Measurements from ENCODE around the gene CLCN4.

Gene CLCN4

DNA sequence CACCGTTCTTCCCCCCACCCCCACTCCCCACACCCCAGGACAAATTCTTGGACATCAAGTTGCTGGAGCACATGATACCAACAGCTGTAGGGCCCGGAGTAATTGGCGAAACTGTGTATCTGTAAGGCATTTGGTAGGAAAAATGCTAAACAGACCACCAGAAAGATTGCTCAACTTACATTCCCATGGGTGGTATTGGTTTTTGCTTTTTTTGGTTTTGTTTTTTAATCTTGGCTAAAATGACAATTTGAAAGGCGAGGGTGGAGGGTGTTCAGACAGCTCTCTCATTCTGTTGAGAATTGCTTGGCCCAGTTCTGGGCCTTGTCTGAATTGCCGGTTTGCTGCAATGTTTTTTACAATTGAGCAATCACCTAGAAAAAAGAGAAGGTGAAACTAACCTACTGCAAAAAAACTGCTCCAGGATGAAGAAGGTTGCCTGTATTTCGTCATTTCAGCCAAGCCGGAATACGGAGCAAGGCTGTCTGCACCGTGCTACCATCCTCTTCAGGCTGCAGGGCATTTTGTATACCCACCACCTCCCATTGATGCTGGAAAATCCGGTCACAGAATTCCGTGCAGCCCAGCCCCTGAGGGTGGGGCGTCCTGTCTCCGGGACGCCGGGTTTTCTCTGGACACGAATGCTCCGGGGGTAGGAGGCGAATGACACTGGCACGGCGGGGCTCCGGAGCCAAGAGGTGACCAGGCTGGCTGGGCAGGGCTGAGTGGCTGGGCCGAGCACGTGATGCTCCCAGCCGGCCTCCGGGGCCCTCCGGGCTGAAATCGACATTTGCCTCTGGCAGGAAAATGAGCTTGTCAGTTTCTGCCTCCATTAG is at the start of gene CLCN4:
TSS of gene CLCN4 (plus strand) at position 777 of the 833 bp plus-strand sequence. CDS start 28,058 bp downstream, outside the sequence.
- no peak for DNase-seq

DNA sequence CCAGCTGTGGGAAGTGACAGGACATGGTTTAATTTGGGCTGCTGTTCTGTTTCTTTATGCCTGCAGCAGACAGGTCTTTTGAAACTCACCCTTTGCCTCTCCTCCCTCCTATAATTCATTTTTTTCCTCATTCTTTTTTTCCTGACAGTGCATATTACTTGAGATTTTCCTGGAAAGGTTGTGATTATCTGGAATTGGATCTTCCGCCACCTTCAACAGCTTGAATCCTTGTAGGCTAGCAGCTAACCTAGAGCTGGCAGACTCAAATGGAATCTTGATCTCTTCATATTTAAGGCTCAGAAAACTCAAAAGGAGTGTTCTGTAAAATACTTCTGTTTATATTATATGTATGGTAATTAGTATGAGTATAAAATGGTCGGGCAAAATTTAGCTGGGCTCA is 49.3 kb upstream of the CLCN4 start:
- DNase-seq: no peak

DNA sequence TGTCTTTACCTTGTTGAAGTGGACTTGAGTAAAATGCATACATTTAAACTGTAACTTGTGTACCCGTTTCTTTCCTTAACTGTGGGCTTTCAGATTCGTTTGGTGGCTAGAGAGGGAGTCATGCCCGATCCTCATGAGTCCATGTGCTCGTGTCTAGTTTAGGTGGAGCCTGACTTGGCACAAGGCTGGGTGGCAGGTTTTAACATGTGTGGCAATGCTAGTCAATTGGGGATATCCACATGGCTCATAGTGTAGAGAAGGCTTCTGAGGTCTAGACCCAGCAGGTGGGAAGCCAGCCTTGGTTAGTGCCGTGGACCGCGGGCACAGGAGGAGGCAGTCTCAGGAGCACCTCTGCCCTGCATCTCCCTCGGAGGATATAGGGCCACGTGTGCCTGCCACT is 48.5 kb upstream of the CLCN4 start:
- no peak for DNase-seq

DNA sequence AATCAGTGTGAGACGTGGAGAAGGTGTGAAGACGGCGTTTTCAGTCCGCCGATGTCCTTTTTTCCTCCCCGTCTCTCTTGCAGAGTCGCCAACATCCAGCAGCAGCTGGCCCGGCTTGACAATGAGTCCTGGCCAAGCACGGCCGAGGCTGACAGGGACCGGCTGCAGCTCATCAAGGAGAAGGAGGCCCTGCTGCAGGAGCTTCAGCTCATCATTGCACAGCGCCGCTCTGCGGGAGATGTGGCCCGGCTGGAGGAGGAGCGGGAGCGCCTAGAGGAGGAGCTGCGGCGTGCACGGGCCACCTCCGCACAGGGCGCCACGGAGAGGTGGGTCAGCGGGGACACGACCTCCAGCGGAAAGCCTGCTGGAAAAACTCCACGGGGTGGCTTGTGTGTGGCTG is 47.1 kb upstream of the CLCN4 start:
- no peak for DNase-seq

DNA sequence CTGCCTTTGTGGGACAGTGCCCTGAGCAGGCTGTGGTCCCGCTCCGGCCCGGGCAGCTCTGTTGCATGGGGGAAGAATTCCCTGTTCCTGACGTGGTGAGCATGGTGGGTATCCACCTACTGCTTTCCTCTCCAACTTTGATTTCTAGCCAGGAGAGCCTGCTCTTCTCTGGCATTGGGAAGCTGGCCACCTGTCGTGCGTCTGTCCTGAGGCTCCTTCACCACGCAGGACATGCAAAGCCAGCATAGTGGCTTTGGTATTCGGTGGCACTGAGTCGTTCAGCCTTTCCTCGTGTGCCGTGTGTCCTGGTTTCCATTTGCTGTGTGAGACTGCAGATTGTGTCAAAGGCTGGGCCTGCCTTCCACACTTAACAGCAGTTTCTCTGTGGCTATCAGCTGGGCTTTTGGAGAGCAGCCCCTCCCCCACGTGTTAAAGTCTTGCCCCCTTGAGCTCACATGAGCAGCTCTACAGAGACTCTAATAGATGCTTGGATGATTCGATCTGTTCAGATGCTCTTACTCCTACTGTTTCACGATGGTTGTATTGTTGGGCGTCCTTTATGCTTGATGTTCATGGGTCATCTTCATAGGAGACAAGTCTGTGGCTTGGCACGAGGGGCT is 46.3 kb upstream of the CLCN4 start:
- DNase-seq: no peak

DNA sequence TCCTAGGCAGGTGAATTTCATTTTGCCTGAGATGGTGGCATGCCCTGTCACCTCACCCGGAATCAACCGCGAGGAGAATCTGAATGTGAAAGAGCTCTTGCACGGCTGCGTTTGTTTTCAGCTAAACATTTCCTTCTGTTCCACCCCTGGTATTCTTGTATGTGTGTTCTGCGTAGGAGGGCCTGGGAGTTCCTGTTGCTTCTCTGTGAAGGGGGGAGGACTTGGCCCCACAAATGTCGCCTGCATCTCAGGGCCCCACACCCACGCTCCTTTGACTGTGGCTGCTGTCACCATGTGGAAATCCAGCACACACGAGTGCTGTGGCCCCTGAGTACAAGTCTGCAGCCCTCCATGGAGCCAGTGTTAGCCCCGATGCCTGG is 45.8 kb upstream of the CLCN4 start:
- no peak for DNase-seq

DNA sequence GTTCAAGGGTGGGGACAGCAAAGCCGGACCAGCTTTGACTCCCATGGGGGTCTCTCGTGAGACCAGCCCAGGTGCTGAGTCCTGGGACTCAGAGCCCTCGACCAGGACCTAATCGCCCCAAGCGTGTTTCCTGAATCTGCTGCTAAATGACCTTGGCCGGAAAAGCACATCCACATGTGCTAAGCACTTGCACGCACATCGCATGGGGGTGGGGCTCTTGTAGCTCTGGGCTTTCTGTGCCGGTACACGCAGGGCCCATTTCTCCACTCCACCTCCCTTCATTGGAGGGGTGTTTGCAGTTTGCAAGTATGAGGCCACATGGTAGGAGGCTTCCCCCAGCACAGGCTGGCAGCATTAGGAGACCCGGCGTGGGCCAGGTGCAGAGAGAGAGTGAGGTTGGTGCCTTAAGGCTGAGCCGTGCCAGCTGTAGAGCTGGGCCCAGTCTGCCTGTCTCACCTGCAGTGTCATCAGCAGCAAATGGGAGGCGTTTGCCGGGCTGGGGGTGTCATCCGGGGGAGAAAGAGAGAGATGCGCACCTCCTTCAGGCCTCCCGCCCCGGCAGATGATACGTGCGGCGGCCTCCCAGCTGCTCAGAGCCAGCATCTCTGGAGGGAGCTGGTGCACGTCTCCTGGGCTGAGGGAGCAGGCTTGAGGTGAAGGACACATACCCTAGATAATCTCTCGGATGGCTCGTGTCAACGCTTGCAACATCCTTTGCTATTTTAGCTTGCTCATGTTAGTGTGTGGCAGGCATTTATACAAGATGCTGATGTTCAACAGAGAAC is 45.2 kb upstream of the CLCN4 start:
- DNase-seq: no peak

DNA sequence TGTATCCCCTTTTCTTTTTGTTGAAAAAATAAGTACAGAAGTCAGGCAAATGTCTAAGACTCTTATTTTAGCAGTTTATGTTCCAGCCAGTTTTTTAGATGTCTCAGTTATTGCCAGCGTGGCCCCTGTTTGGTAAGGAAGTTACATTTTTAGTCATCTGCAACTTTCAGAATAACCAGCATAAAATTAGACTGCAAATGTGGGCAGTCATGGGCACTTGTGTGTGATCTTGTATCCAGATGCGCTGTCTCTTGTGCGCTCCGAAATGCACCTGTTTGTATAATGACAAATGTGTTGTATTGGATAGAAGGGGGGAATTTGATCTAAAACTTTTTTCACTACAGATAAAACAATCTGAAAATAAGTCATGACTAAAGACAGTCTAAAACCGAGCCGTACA is 44.3 kb upstream of the CLCN4 start:
- no peak for DNase-seq

DNA sequence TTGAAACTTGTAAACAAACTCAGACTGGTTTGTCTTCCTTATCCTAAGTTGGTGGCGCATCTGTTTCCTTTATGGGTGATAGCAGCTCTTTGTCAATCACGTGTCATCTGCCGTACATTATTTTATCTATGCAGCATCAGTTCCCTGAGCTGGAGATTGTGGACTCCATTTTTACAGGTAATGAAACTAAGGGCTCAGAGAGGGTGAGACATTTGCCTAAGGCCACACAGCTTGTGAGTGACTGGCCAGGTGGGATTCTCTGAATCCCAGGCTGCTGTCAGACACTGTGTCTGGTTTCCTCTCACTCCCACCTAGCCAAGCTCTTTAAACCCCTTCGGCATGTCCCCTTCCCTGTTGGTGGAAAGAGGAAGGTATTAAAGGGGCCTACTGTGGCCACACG is 41.7 kb upstream of the CLCN4 start:
- DNase-seq: no peak

DNA sequence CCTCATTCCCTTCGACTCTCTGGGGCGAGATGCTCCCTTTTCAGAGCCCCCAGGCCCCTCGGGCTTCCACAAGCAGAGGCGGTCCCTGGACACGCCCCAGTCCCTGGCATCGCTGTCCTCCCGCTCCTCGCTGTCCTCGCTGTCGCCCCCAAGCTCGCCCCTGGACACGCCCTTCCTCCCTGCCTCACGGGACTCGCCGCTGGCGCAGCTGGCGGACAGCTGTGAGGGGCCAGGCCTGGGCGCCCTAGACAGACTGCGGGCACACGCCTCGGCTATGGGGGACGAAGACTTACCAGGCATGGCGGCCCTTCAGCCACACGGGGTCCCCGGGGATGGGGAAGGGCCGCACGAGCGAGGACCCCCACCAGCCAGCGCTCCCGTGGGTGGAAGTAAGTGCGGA is 39.5 kb upstream of the CLCN4 start:
- no peak for DNase-seq

DNA sequence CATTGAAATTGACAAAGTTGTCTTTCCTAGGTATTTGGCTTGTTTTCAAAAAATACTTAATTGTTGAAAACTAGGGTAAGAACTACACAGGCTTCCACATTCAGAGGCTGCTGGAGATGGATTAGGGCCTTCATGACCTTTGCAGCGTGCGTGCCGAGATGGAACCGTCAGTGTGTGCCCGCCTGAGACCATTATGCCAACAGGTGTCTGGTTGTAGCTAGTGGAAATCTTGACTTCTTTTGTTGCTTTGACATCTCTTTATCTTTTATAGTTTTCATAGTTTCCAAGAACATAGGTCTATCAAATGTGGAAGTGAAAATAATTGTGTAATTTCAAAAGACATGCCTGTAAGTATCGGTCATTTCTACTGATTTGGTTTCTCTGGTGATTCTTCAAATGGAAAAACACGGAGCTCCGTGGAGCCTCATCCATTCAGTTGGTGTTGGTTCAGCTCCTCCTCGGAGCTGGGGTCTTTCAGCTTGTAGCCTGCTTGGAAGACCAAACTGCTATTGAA is 38.9 kb upstream of the CLCN4 start:
- no peak for DNase-seq

DNA sequence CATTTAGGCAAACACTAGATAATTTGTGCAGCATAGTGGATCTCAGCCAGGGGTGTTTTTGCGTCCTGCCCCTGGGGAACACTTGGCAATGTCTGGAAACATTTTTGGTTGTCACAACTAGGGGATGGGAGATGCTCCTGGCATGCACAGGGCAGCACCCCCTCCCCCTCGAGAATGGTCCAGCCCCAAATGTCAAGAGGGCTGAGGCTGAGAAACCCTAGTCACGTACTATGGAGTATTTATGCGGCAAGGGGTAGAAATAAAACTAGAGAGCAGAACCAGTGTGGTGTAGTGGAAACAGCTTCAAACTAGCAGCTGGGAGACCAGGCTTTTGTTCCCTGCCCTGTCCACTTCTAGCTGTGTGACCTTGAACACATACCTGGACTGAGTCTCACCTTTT is 38.2 kb upstream of the CLCN4 start:
- DNase-seq: no peak

DNA sequence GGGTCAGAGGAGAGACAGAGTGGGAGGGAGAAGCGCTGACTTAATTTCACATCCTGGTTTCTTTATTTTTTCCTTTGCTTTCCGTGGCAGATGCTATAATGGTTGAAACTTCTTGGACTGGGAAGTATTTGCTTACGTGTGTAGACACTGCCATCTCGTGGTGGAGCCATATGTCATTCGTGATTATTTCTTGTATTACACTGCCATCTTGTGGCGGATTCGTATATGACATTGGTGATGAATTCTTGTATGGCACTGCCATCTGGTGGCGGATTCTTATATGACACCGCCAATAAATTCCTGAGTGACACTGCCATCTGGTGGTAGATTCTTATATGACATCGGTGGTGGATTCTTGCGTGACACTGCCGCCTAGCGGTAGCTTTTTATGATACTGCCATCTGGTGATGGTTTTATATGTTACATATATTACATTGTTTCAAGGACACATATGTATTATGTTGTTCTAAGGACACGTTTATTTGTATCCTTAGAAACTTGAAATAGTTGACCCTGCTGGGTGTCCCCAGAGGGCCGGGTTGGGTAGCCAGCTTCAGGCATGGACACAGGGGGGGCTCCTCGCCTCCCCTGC is 37.3 kb upstream of the CLCN4 start:
- DNase-seq: peak; percentile 50

DNA sequence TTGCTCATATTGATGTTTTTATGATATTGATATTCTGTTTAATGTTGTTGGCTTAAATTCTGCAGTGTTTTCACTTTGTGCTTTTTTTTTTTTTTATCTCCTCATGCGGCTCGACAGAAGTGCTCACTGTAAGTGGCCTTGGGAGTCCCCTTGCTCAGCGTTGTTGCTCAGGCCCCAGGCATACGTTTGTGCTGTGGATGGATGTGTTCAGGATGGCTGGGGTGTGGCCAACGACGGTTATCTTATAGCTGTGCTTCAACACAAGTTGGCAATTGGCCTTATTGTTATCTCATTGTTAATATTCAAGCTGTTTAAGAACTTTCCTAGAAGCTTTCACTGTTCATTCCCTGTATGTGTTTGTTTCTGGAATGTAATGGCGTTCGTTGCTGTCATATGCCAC is 36.4 kb upstream of the CLCN4 start:
- DNase-seq: no peak

DNA sequence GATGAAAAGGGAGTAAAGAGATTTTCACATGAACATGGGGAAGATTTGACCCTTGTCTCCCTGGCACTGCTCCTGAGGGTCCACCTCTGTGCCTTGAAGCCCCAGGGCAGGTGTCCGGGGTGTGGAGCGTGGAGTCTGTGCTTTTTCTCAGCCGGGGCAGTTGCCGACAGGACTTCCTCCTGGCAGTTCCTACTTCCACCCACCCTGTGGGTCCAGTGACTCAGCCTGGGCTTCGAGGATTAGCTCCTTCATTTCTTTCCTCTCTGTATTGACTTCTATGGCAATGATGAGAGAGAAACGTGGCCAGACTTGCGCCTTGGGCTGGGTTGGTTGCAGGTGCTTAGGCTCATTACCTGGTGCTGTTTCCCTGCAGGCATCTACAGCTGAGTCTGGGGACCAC is 35.9 kb upstream of the CLCN4 start:
- DNase-seq: no peak

DNA sequence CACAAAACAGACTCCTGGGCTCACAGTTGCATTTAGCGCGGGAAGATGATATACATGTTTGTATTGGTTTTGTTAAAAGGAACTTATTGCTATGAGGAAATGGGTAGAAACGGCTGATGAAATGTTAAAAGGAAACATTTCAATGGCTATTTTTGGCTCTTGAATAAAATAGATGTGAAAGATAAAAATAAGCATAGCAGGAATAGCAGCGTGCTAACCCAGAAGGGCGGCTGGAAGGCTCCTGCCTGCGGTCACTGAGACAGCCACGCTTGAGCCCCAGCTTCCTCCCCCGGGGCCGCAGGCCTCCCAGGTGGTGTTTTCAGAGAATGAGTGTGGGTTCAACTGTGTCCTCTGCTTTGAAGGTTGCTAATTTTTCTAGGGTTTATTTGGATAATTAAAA is 35.0 kb upstream of the CLCN4 start:
- no peak for DNase-seq

DNA sequence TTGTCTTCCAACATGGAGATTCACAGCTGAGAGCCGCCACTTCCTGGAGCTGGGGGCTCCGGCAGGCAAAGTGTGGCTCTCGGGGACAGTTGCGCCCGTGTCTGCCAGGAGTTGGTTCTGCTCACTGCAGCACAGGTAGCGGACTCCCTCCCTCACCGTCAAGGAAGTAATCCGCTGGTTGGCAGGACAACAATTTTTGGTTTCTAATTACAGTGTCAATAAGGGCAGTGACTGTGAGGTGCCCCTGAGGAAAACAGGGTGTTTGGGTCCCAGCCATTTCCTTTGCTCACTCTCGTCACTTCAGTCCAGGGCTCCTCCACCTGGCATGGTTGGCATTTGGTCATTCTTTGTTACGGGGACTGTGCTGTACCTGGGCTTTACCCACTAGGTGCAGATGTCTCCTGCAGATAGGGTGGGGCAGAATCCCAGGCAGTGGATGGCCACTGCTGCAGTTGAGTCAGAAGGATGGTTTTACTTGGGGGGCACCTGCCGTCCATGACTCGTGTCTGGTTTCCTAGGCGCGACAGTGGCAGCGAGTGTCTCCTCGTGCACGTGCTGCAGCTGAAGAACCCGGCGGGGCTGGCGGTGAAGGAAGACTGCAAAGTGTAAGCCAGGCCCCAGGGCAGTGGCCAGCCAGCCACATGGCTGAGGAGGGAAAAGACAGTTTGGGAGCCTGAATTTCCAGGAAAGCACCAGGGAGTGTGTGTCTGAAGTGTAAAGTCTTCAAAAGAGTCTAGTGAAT is 32.1 kb upstream of the CLCN4 start:
- DNase-seq: no peak

DNA sequence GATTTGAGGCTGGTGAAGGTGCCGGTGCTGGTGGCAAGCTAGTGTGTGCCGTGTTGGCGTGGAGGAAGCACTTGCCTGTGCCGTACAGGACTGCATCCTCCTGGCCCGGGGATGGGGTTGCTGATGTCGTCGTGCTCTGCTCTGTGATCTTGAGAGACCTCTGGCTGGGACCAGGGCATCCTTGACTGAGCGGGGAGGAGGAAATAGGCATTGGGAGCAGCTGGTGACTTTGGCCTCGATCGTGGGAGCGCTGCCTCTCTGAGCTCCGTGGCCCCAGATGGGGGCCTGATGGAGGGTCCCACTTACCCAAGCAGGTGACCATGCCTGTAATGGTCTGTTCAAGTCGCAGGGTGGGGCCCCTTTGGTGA is 31.5 kb upstream of the CLCN4 start:
- DNase-seq: no peak

DNA sequence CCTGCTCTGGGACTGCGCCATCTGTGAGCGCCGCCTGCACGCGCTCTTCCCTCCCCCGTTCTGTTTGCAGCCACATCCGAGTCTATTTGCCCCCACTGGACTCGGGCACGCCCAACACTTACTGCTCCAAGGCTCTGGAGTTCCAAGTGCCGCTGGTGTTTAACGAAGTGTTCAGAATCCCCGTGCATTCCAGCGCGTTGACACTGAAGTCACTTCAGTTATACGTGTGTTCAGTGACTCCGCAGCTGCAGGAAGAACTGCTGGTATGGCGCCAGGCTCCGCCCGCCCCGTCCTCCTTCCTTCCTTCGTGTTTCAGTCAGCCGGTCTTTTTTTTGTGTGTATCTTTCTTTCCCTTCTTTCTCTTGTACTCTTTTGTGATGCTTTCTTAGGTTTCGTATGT is 30.7 kb upstream of the CLCN4 start:
- DNase-seq: no peak

DNA sequence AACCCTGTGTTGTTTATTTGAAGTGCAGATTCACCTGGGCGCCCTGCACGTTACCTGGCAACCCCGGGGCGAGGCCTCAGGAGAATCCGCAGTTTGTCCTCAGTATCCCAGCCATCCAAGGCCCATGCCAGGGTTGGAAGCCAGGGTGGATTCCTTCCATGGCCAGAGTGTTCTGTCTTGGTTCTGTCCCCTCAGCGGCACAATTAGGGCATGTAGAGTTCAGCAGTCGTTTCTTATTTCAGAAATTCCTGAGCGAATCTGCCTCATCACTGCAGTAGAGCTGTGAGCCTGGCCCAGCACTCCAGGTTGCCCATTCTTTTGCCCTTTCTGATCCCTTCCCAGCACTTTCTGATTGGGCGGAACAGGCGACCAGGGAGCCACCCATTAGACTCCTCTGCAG is 29.9 kb upstream of the CLCN4 start:
- no peak for DNase-seq

DNA sequence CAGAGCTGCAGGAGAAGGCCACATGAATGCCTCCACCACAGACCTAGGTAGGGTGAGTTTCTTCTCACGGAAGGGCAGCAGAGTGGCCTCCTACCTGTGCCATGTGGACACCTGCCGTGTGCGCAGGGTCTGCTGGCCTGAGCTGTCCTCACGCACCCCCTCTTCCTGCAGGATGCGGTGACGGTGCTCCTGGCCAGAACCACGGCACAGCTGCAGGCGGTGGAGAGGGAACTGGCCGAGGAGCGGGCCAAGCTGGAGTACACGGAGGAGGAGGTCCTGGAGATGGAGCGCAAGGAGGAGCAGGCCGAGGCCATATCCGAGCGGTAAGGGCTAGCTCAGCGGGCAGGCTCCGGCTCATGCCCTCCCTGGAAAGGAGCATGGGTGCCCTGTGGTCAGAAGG is 28.4 kb upstream of the CLCN4 start:
- no peak for DNase-seq

DNA sequence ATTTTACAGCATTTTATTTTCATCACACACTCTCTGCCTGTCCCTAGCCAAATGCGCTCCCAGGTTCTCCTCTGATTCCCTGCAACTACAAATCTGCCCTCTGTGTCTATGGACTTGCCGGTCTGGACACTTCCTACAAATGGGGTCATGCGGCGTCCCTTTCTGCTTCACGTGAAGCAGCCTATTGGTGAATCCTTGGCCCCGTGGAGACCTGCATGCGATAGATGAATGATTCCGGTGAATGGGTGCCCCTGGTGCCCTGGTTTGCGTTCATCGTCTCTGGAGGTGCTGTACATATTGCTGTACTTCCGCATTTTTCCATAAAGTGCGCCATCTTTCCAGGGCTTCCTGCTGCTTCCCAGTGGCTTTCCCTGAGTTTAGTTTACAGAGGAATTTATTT is 27.5 kb upstream of the CLCN4 start:
- DNase-seq: no peak

DNA sequence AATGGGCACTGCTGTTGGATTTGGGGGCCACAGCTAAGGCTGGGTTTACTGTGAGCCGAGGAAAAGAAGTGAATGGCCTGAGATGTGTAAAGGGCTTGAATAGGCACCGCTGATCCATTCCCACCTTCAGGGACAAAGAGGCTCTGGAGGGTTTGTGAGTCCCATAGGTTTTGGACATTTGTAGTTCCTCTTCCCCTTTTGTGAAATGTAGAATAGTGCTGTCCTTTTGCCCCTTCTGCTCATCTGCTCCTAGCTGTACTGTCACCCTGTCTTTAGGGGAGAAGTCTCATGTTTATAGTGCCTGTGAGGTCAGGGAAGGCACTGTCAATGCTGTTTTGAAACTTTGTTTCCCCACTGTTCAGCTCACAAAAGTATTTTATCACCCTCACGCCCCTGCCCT is 26.4 kb upstream of the CLCN4 start:
- no peak for DNase-seq
